ENCODE data around the gene TMEM80. TPM values are rescaled to one million over a fixed set of nuclear protein-coding genes. Genes with fewer than 3 reads are reported as not detected.
"Not testable (repeated sequence)": the region's sequence is repeated elsewhere in the genome, so short reads cannot be mapped to it uniquely, and the experiment has no call there.

TMEM80 gene
- total RNA-seq, 1 experiment from 2014 or later: 29.9 TPM

- Mint-ChIP-seq H3K4me3 (ENCODE audit: low read depth, unreplicated experiment) (no peak overlapping the region), H3K9me3 (ENCODE audit: low read depth, unreplicated experiment) (no peaks in the 10 kb centered on the region), H3K4me1 (ENCODE audit: low read depth, unreplicated experiment) (peaks cover 8% of the 10 kb centered on the region), H3K27me3 (ENCODE audit: unreplicated experiment) (no peaks in the 10 kb centered on the region), H3K36me3 (ENCODE audit: insufficient read depth, unreplicated experiment) (peaks cover 54% of the 10 kb centered on the region), H3K27ac (ENCODE audit: unreplicated experiment) (peak overlapping the region; percentile 15)
- DNase-seq: no peak
- no peak for TF ChIP-seq CTCF (IDR thresholded peaks at IDR 0.05; ENCODE audit: unreplicated experiment)
- intact Hi-C loops (cut with micrococcal nuclease; ENCODE audit: unreplicated experiment): loop anchor here (10.0 kb wide), 1 partner anchor 174 kb away; no protein-coding TSS in a partner anchor
- BruUV-seq (replicated peaks): no TSS peak
- CTCF ChIA-PET: interaction anchor here (0.6 to 1.8 kb wide), 7 partner anchors 17 to 174 kb away, joined by 3 to 11 read pairs (median 4); partner anchors contain the start of genes DEAF1 and TMEM80
Observed at GRCh38 chr11:728901-729491, 33.4 kb downstream of the TMEM80 start.

GRCh38 chr11:729492-730074 lies 34.0 kb downstream of the TMEM80 start:
- Mint-ChIP-seq H3K36me3 (ENCODE audit: insufficient read depth, unreplicated experiment) (peaks cover 48% of the 10 kb centered on the region), H3K27me3 (ENCODE audit: unreplicated experiment) (no peaks in the 10 kb centered on the region), H3K4me3 (ENCODE audit: low read depth, unreplicated experiment) (no peak overlapping the region), H3K27ac (ENCODE audit: unreplicated experiment) (peak overlapping the region; percentile 60), H3K9me3 (ENCODE audit: low read depth, unreplicated experiment) (no peaks in the 10 kb centered on the region), H3K4me1 (ENCODE audit: low read depth, unreplicated experiment) (peaks cover 8% of the 10 kb centered on the region)
- CTCF ChIA-PET: interaction anchor here (0.6 kb wide), 1 partner anchor 25 kb away, joined by 4 read pairs; no protein-coding TSS in a partner anchor
- DNase-seq: no peak
- no peak for TF ChIP-seq CTCF (IDR thresholded peaks at IDR 0.05; ENCODE audit: unreplicated experiment)
- intact Hi-C loops (cut with micrococcal nuclease; ENCODE audit: unreplicated experiment): loop anchor here (10.0 kb wide), 1 partner anchor 175 kb away; no protein-coding TSS in a partner anchor
- BruUV-seq (replicated peaks): no TSS peak

- H3K4me3 Mint-ChIP-seq (ENCODE audit: low read depth, unreplicated experiment): no peak overlapping the region
- no TSS peak for BruUV-seq (replicated peaks)
- H3K27me3 Mint-ChIP-seq (ENCODE audit: unreplicated experiment): no peaks in the 10 kb centered on the region
- CTCF ChIA-PET: interaction anchor here (0.7 kb wide), 1 partner anchor 15 kb away, joined by 4 read pairs; no protein-coding TSS in a partner anchor
- H3K27ac Mint-ChIP-seq (ENCODE audit: unreplicated experiment): no peak overlapping the region
- H3K4me1 Mint-ChIP-seq (ENCODE audit: low read depth, unreplicated experiment): peaks cover 8% of the 10 kb centered on the region
- H3K36me3 Mint-ChIP-seq (ENCODE audit: insufficient read depth, unreplicated experiment): peaks cover 29% of the 10 kb centered on the region
- no peak for TF ChIP-seq CTCF (IDR thresholded peaks at IDR 0.05; ENCODE audit: unreplicated experiment)
- intact Hi-C loops (cut with micrococcal nuclease; ENCODE audit: unreplicated experiment): no loop called here
- no peaks in the 10 kb centered on the region for H3K9me3 Mint-ChIP-seq (ENCODE audit: low read depth, unreplicated experiment)
- no peak for DNase-seq
Observed at GRCh38 chr11:733072-733471, 37.5 kb downstream of the TMEM80 start.

GRCh38 chr11:734541-734940 lies 38.9 kb downstream of the TMEM80 start:
- DNase-seq; BruUV-seq (replicated peaks); intact Hi-C loops (cut with micrococcal nuclease; ENCODE audit: unreplicated experiment); H3K4me3 Mint-ChIP-seq (ENCODE audit: low read depth, unreplicated experiment); H3K27me3 Mint-ChIP-seq (ENCODE audit: unreplicated experiment); H3K27ac Mint-ChIP-seq (ENCODE audit: unreplicated experiment); H3K4me1 Mint-ChIP-seq (ENCODE audit: low read depth, unreplicated experiment); CTCF ChIA-PET; H3K9me3 Mint-ChIP-seq (ENCODE audit: low read depth, unreplicated experiment): not testable (repeated sequence)
- H3K36me3 Mint-ChIP-seq (ENCODE audit: insufficient read depth, unreplicated experiment): peaks cover 15% of the 10 kb centered on the region

GRCh38 chr11:737366-737765 lies 41.8 kb downstream of the TMEM80 start:
- Mint-ChIP-seq H3K27ac (ENCODE audit: unreplicated experiment) (no peak overlapping the region), H3K4me1 (ENCODE audit: low read depth, unreplicated experiment) (no peaks in the 10 kb centered on the region), H3K9me3 (ENCODE audit: low read depth, unreplicated experiment) (no peaks in the 10 kb centered on the region), H3K4me3 (ENCODE audit: low read depth, unreplicated experiment) (no peak overlapping the region), H3K36me3 (ENCODE audit: insufficient read depth, unreplicated experiment) (peaks cover 9% of the 10 kb centered on the region), H3K27me3 (ENCODE audit: unreplicated experiment) (no peaks in the 10 kb centered on the region)
- no peak for DNase-seq
- CTCF ChIA-PET: interaction anchor here (0.7 to 0.9 kb wide), 2 partner anchors 9 to 349 kb away, joined by 3 read pairs; no protein-coding TSS in a partner anchor
- no peak for TF ChIP-seq CTCF (IDR thresholded peaks at IDR 0.05; ENCODE audit: unreplicated experiment)
- intact Hi-C loops (cut with micrococcal nuclease; ENCODE audit: unreplicated experiment): no loop called here
- no TSS peak for BruUV-seq (replicated peaks)

GRCh38 chr11:737899-738298 lies 42.3 kb downstream of the TMEM80 start:
- DNase-seq: peak; percentile 50
- H3K36me3 Mint-ChIP-seq (ENCODE audit: insufficient read depth, unreplicated experiment); H3K27me3 Mint-ChIP-seq (ENCODE audit: unreplicated experiment); BruUV-seq (replicated peaks); H3K4me1 Mint-ChIP-seq (ENCODE audit: low read depth, unreplicated experiment); H3K4me3 Mint-ChIP-seq (ENCODE audit: low read depth, unreplicated experiment); H3K27ac Mint-ChIP-seq (ENCODE audit: unreplicated experiment); H3K9me3 Mint-ChIP-seq (ENCODE audit: low read depth, unreplicated experiment); intact Hi-C loops (cut with micrococcal nuclease; ENCODE audit: unreplicated experiment): not testable (repeated sequence)
- CTCF ChIA-PET: interaction anchor here (0.7 to 0.9 kb wide), 2 partner anchors 8 to 349 kb away, joined by 3 read pairs; no protein-coding TSS in a partner anchor
